NT2/D1 (cell line): ENCODE measurements around the gene NUTM1.

Experiments
- YY1 ChIP-seq: IDR thresholded peaks from 2 replicates; pipeline ENCODE4 v1.6.1; 2011; ENCODE audit not compliant: insufficient read length, insufficient read depth
- ZNF274 ChIP-seq: IDR thresholded peaks from 2 replicates; pipeline ENCODE4 v1.6.1; 2011; ENCODE audit warnings: mild to moderate bottlenecking, low read depth, low read length

DNA sequence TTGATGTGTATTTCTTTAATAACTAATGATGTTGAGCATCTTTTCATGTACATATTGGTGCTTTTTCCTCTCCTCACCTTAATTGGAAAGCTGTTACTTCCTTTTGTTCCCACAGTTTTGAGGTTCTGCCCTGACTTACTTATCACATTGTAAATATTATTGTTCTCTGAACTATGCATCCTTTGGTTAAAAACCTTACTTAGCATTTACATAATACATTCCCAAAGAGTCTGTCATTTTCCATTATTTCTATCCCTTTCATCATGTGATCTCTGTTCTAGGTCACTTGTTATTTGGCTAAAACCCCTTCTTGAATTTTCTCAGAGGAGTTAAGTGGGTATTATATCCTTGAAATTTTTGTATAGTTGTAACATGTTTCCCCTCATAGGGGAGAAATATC, 38.5 kb upstream of the NUTM1 start:
- no peak for TF ChIP-seq YY1
- TF ChIP-seq ZNF274, result no peak
